A673 (cell line): ENCODE measurements around the gene FAM98A.

Experiments used
- EZH2 ChIP-seq: fragments of 200-600 bp; sonication (generic); IDR thresholded peaks from 2 replicates; pipeline ENCODE4 v1.6.1; 2017; ENCODE audit warnings: borderline replicate concordance, low read depth, mild to moderate bottlenecking, mixed read lengths, antibody characterized with exemption, low read length; ENCODE audit not compliant: poor library complexity, severe bottlenecking
- TF ChIP-seq, protein P1 (sequence below): fragments of 300-800, 200-600 bp; sonication (generic); conservative IDR thresholded peaks from 2 replicates; pipeline ENCODE4 v1.5.1; 2017; ENCODE audit warnings: low read depth, mild to moderate bottlenecking, antibody characterized with exemption, low read length, moderate library complexity, mixed read lengths

DNA sequence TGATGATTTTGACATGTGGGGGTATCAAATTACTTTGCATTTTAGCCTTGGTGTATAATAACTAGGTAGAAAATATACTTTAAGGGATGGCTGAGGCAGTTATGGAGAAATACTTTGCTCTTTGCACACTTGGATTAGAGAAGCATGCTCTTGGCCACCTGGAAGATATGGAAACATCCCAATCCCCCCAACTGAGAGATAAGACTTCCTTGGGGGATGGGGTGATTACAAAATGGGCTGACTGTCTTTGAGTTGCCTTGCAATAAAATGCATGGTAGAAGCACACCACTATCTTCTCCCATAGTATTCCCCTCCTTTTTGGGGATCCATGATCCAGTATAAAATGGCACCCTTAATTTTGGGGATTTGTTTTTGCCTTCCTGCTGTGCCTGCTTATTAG, 15.1 kb upstream of the FAM98A start:
- TF ChIP-seq, protein P1, sequence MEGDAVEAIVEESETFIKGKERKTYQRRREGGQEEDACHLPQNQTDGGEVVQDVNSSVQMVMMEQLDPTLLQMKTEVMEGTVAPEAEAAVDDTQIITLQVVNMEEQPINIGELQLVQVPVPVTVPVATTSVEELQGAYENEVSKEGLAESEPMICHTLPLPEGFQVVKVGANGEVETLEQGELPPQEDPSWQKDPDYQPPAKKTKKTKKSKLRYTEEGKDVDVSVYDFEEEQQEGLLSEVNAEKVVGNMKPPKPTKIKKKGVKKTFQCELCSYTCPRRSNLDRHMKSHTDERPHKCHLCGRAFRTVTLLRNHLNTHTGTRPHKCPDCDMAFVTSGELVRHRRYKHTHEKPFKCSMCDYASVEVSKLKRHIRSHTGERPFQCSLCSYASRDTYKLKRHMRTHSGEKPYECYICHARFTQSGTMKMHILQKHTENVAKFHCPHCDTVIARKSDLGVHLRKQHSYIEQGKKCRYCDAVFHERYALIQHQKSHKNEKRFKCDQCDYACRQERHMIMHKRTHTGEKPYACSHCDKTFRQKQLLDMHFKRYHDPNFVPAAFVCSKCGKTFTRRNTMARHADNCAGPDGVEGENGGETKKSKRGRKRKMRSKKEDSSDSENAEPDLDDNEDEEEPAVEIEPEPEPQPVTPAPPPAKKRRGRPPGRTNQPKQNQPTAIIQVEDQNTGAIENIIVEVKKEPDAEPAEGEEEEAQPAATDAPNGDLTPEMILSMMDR, result no peak
- TF ChIP-seq EZH2, result no peak
